Body of pancreas (tissue), 4 donors: ENCODE measurements around the gene PERCC1. TPM values are rescaled to one million over a fixed set of nuclear protein-coding genes. Genes with fewer than 3 reads are reported as not detected.
"Not testable (repeated sequence)": the region's sequence is repeated elsewhere in the genome, so short reads cannot be mapped to it uniquely, and the experiment has no call there.

Source experiments
- ATAC-seq: fragments of 150-250 bp; one replicate; pipeline ENCODE4 v1.9.1; 2016
- DNase-seq, 4 donors: peaks; one replicate each; pipeline ENCODE4 v3.0.0-alpha.2; 2019
- H3K27ac ChIP-seq, 4 donors: fragments of 200-600 bp; sonication (generic); 1 replicate in 3 of 4; 2 replicates in 1 of 4; pipeline versions ENCODE4 v1.5.1 to v1.6.1; 2016 to 2019; ENCODE audit warnings: mild to moderate bottlenecking in 1 of 4, mixed read lengths in 1 of 4, moderate library complexity in 1 of 4
- H3K27me3 ChIP-seq, 2 donors: fragments of 200-600 bp; sonication (generic); one replicate each; pipeline ENCODE4 v1.6.0; 2016; ENCODE audit warnings: mild to moderate bottlenecking in 1 of 2
- H3K36me3 ChIP-seq, 2 donors: fragments of 200-600 bp; sonication (generic); replicated peaks in 1 of 2; 2 replicates each; pipeline ENCODE4 v1.5.1; 2016; ENCODE audit warnings: low read depth in 2 of 2; ENCODE audit not compliant: insufficient read depth in 1 of 2
- H3K4me1 ChIP-seq: fragments of 200-600 bp; sonication (generic); one replicate; pipeline ENCODE4 v1.6.0; 2016
- H3K4me3 ChIP-seq, 2 donors: fragments of 200-600 bp; sonication (generic); 1 replicate in 1 of 2; 2 replicates in 1 of 2; pipeline ENCODE4 v1.5.1; 2016 to 2019
- H3K9me3 ChIP-seq, 3 donors: fragments of 200-600 bp; sonication (generic); 1 replicate in 2 of 3; 2 replicates in 1 of 3; pipeline ENCODE4 v1.5.1; 2016
- CTCF ChIP-seq, 7 experiments: fragments of 450-650 bp in 4 of 7; fragments of 200-600 bp in 3 of 7; sonication (generic) in 3 of 7; IDR thresholded peaks; one replicate each; pipeline ENCODE4 v1.5.1; 2016 to 2019; ENCODE audit warnings: antibody characterized with exemption in 7 of 7
- POLR2A ChIP-seq, 3 donors: fragments of 450-650 bp; IDR thresholded peaks; one replicate each; pipeline ENCODE4 v1.6.1; 2016; ENCODE audit warnings: antibody characterized with exemption in 3 of 3, mild to moderate bottlenecking in 2 of 3
- WGBS, 2 donors: methylation state at CpG; one replicate each; pipeline ENCODE4 v1.1.5; 2017; 5-methylcytosine and 5-hydroxymethylcytosine counted together
- intact Hi-C: fragments of 100-400 bp; cut with DNase I; formaldehyde crosslinking; loops from one replicate; pipeline ENCODE4 v1.15.1; 2023
- total RNA-seq, 2 donors: library from RNA; depleted of rRNA; stranded (reverse); fragments of >200 nt; gene quantifications; one replicate each; pipeline ENCODE4 v1.1.0, GENCODE V29; 2016

The PERCC1 gene
- total RNA-seq, 2 donors from 2014 or later: not detected

GRCh38 chr16:1438229-1439057 is 7.6 kb downstream of the PERCC1 start:
- DNase-seq: no peak
- Histone ChIP-seq H3K27me3 (no peaks in the 10 kb centered on the region), H3K9me3 (no peaks in the 10 kb centered on the region), H3K36me3 (no peaks in the 10 kb centered on the region), H3K27ac (no peak overlapping the region), H3K4me1 (no peaks in the 10 kb centered on the region), H3K4me3 (no peak overlapping the region)
- ATAC-seq: no peak
- WGBS, 2 donors: 72% methylated on average over 24 of the region's 35 CpGs; no CpG with 5 or more reads in 1 of the 2 donors
- intact Hi-C loops: no loop called here
- TF ChIP-seq CTCF (IDR thresholded peaks at IDR 0.05): no peak
- no peak for TF ChIP-seq POLR2A (IDR thresholded peaks at IDR 0.05)

GRCh38 chr16:1439058-1439698 is 8.3 kb downstream of the PERCC1 start:
- Histone ChIP-seq H3K27me3 (no peaks in the 10 kb centered on the region), H3K9me3 (no peaks in the 10 kb centered on the region), H3K4me3 (no peak overlapping the region), H3K4me1 (no peaks in the 10 kb centered on the region), H3K27ac (no peak overlapping the region), H3K36me3 (no peaks in the 10 kb centered on the region)
- DNase-seq: no peak
- intact Hi-C loops: no loop called here
- ATAC-seq: no peak
- no peak for TF ChIP-seq POLR2A (IDR thresholded peaks at IDR 0.05)
- TF ChIP-seq CTCF (IDR thresholded peaks at IDR 0.05): no peak
- WGBS, 2 donors: 80 to 85% methylated on average over 8 to 24 of the region's 27 CpGs

- 86 to 89% methylated on average over 4 of the region's 4 CpGs for WGBS, 2 donors
- H3K9me3 ChIP-seq, H3K27ac ChIP-seq, H3K36me3 ChIP-seq, DNase-seq, ATAC-seq, H3K4me1 ChIP-seq, H3K27me3 ChIP-seq, H3K4me3 ChIP-seq, intact Hi-C loops: not testable (repeated sequence)
Observed at GRCh38 chr16:1439699-1440074, 8.8 kb downstream of the PERCC1 start.

- WGBS, 2 donors: 62 to 71% methylated on average over 9 to 22 of the region's 22 CpGs
- H3K27ac ChIP-seq: no peak overlapping the region
- no peaks in the 10 kb centered on the region for H3K9me3 ChIP-seq
- no peaks in the 10 kb centered on the region for H3K27me3 ChIP-seq
- H3K4me1 ChIP-seq: no peaks in the 10 kb centered on the region
- intact Hi-C loops: no loop called here
- H3K4me3 ChIP-seq: no peak overlapping the region
- no peak for TF ChIP-seq CTCF (IDR thresholded peaks at IDR 0.05)
- no peaks in the 10 kb centered on the region for H3K36me3 ChIP-seq
- no peak for DNase-seq
- ATAC-seq: no peak
Observed at GRCh38 chr16:1441391-1441829, 10.5 kb downstream of the PERCC1 start.

GRCh38 chr16:1442697-1443096 is 11.8 kb downstream of the PERCC1 start:
- 77% methylated on average over 20 of the region's 24 CpGs; no CpG with 5 or more reads in 1 of the 2 donors for WGBS, 2 donors
- Histone ChIP-seq H3K4me1 (no peaks in the 10 kb centered on the region), H3K27me3 (no peaks in the 10 kb centered on the region), H3K27ac (no peak overlapping the region), H3K4me3 (no peak overlapping the region), H3K9me3 (no peaks in the 10 kb centered on the region), H3K36me3 (no peaks in the 10 kb centered on the region)
- ATAC-seq (no peak), DNase-seq (no peak)
- intact Hi-C loops: no loop called here
- TF ChIP-seq POLR2A (IDR thresholded peaks at IDR 0.05) (no peak), CTCF (IDR thresholded peaks at IDR 0.05) (no peak)
